Effector memory CD4-positive, alpha-beta T cell (primary cell): ENCODE results near the gene CYLD.
A peak's percentile ranks its signal among the peaks of the same experiment; 100 is the strongest.

ENCODE experiments used
- DNase-seq, 3 donors: peaks; one replicate each; pipeline ENCODE4 v3.0.0-alpha.2; 2020
- H3K27ac ChIP-seq: 2 replicates; pipeline ENCODE4 v1.7.0; 2013; ENCODE audit warnings: mild to moderate bottlenecking, low read length, moderate library complexity; ENCODE audit not compliant: insufficient read depth, poor library complexity, severe bottlenecking
- H3K27me3 ChIP-seq: replicated peaks from 2 replicates; pipeline ENCODE4 v1.7.0; 2013; ENCODE audit warnings: mild to moderate bottlenecking, low read length; ENCODE audit not compliant: insufficient read depth, control insufficient read depth, poor library complexity, severe bottlenecking
- H3K36me3 ChIP-seq: 2 replicates; pipeline ENCODE4 v1.7.0; 2013; ENCODE audit warnings: mild to moderate bottlenecking, low read length, moderate library complexity; ENCODE audit not compliant: control insufficient read depth, insufficient read depth
- H3K4me1 ChIP-seq: 2 replicates; pipeline ENCODE4 v1.7.0; 2013; ENCODE audit warnings: low read length, mild to moderate bottlenecking; ENCODE audit not compliant: control insufficient read depth, insufficient read depth, poor library complexity, severe bottlenecking
- H3K4me3 ChIP-seq: 2 replicates; pipeline ENCODE4 v1.7.0; 2013; ENCODE audit warnings: low read length, low read depth, mild to moderate bottlenecking; ENCODE audit not compliant: insufficient read depth, poor library complexity, severe bottlenecking
- H3K9me3 ChIP-seq: 2 replicates; pipeline ENCODE4 v1.7.0; 2013; ENCODE audit warnings: mild to moderate bottlenecking, low read length, moderate library complexity; ENCODE audit not compliant: control insufficient read depth
- total RNA-seq, 3 donors: gene quantifications; one replicate each; lab custom pipeline; 2026; lab: John Stamatoyannopoulos, UW

CYLD gene
- total RNA-seq: 468 to 650 (median 590) reads per million in 3 donors

- Histone ChIP-seq H3K9me3 (no peaks in the 10 kb centered on the region), H3K27me3 (no peaks in the 10 kb centered on the region), H3K27ac (peak within 1 kb of the TSS; percentile 99), H3K4me3 (peak within 1 kb of the TSS; percentile 90), H3K4me1 (peaks cover 15% of the 10 kb centered on the region), H3K36me3 (no peaks in the 10 kb centered on the region)
- DNase-seq: peak; percentile 100
Measured at GRCh38 chr16:50741781-50742575, at the start of gene CYLD. Gene CYLD, plus strand, starts transcription at chr16:50742086. Its CDS starts 7,613 bp downstream, at chr16:50749699.

- Histone ChIP-seq H3K27ac (no peak overlapping the region), H3K27me3 (no peaks in the 10 kb centered on the region), H3K4me3 (no peak overlapping the region), H3K9me3 (no peaks in the 10 kb centered on the region), H3K4me1 (peaks cover 34% of the 10 kb centered on the region), H3K36me3 (no peaks in the 10 kb centered on the region)
- DNase-seq: no peak
Measured at GRCh38 chr16:50692644-50692998, 49.3 kb upstream of the CYLD start.

- Histone ChIP-seq H3K27ac (peak within 1 kb of the TSS; percentile 57), H3K9me3 (no peaks in the 10 kb centered on the region), H3K4me1 (peaks cover 36% of the 10 kb centered on the region), H3K36me3 (no peaks in the 10 kb centered on the region), H3K4me3 (peak within 1 kb of the TSS; percentile 63), H3K27me3 (no peaks in the 10 kb centered on the region)
- no peak for DNase-seq
Measured at GRCh38 chr16:50692999-50693781, 48.7 kb upstream of the CYLD start, which contains the start of gene NOD2. Gene NOD2, plus strand, starts transcription at chr16:50693606. Its CDS starts 5,890 bp downstream, at chr16:50699496.

GRCh38 chr16:50694206-50694605, 47.7 kb upstream of the CYLD start:
- H3K27me3 ChIP-seq: no peaks in the 10 kb centered on the region
- no peak overlapping the region for H3K27ac ChIP-seq
- H3K36me3 ChIP-seq: no peaks in the 10 kb centered on the region
- peak overlapping the region; percentile 63 for H3K4me3 ChIP-seq
- DNase-seq: no peak
- H3K4me1 ChIP-seq: peaks cover 38% of the 10 kb centered on the region
- H3K9me3 ChIP-seq: no peaks in the 10 kb centered on the region

- DNase-seq: no peak
- peaks cover 44% of the 10 kb centered on the region for H3K4me1 ChIP-seq
- no peak overlapping the region for H3K4me3 ChIP-seq
- no peaks in the 10 kb centered on the region for H3K9me3 ChIP-seq
- H3K27ac ChIP-seq: peak overlapping the region; percentile 75
- H3K36me3 ChIP-seq: no peaks in the 10 kb centered on the region
- no peaks in the 10 kb centered on the region for H3K27me3 ChIP-seq
Measured at GRCh38 chr16:50695017-50696000, 46.6 kb upstream of the CYLD start.

- H3K27ac ChIP-seq: peak overlapping the region; percentile 75
- DNase-seq: no peak
- H3K27me3 ChIP-seq: no peaks in the 10 kb centered on the region
- no peaks in the 10 kb centered on the region for H3K9me3 ChIP-seq
- H3K4me1 ChIP-seq: peaks cover 44% of the 10 kb centered on the region
- no peak overlapping the region for H3K4me3 ChIP-seq
- no peaks in the 10 kb centered on the region for H3K36me3 ChIP-seq
Measured at GRCh38 chr16:50696126-50696525, 45.8 kb upstream of the CYLD start.

- Histone ChIP-seq H3K4me3 (peak overlapping the region; percentile 49), H3K27ac (peak overlapping the region; percentile 75), H3K9me3 (no peaks in the 10 kb centered on the region), H3K4me1 (peaks cover 44% of the 10 kb centered on the region), H3K36me3 (no peaks in the 10 kb centered on the region), H3K27me3 (no peaks in the 10 kb centered on the region)
- DNase-seq: peak; percentile 62 to 72 (median 65)
Measured at GRCh38 chr16:50696575-50697420, 45.1 kb upstream of the CYLD start.

- Histone ChIP-seq H3K27ac (peak overlapping the region; percentile 75), H3K4me1 (peaks cover 44% of the 10 kb centered on the region), H3K27me3 (no peaks in the 10 kb centered on the region), H3K36me3 (no peaks in the 10 kb centered on the region), H3K4me3 (peak overlapping the region; percentile 49), H3K9me3 (no peaks in the 10 kb centered on the region)
- no peak for DNase-seq
Measured at GRCh38 chr16:50697421-50697715, 44.5 kb upstream of the CYLD start.
